Endothelial cell of hepatic sinusoid (primary cell): ENCODE results near the gene NAIF1.
"Not testable (repeated sequence)": the region's sequence is repeated elsewhere in the genome, so short reads cannot be mapped to it uniquely, and the experiment has no call there.

ENCODE experiments used
- in situ Hi-C: cut with HindIII; loops from 2 replicates; pipeline ENCODE4 v1.10.0; 2017; ENCODE audit warnings: low sequenced_read_pairs

NAIF1 gene

GRCh38 chr9:128040783-128041182, 26.3 kb downstream of the NAIF1 start:
- in situ Hi-C loops, result loop anchor here (5.0 to 10.0 kb wide), 2 partner anchors 58 to 106 kb away; partner anchors contain the start of genes DPM2, EEIG1 and PIP5KL1

- in situ Hi-C loops, result not testable (repeated sequence)
Measured at GRCh38 chr9:128036522-128036921, 30.6 kb downstream of the NAIF1 start.

- in situ Hi-C loops, result no loop called here
Measured at GRCh38 chr9:128034821-128035652, 32.1 kb downstream of the NAIF1 start.

- in situ Hi-C loops, result no loop called here
Measured at GRCh38 chr9:128033609-128034008, 33.5 kb downstream of the NAIF1 start.

- in situ Hi-C loops, result no loop called here
Measured at GRCh38 chr9:128027705-128028104, 39.4 kb downstream of the NAIF1 start.

- in situ Hi-C loops, result no loop called here
Measured at GRCh38 chr9:128026773-128027541, 40.2 kb downstream of the NAIF1 start.

GRCh38 chr9:128026255-128026772, 40.8 kb downstream of the NAIF1 start:
- in situ Hi-C loops, result no loop called here

- in situ Hi-C loops, result no loop called here
Measured at GRCh38 chr9:128025736-128026135, 41.4 kb downstream of the NAIF1 start.

- in situ Hi-C loops, result no loop called here
Measured at GRCh38 chr9:128024761-128025308, 42.3 kb downstream of the NAIF1 start.

GRCh38 chr9:128023671-128024070, 43.4 kb downstream of the NAIF1 start:
- in situ Hi-C loops, result not testable (repeated sequence)

GRCh38 chr9:128022886-128023285, 44.2 kb downstream of the NAIF1 start:
- in situ Hi-C loops, result no loop called here

GRCh38 chr9:128021098-128021497, 46.0 kb downstream of the NAIF1 start:
- in situ Hi-C loops, result no loop called here

- in situ Hi-C loops, result no loop called here
Measured at GRCh38 chr9:128020692-128021091, 46.4 kb downstream of the NAIF1 start.

GRCh38 chr9:128015696-128016095, 51.4 kb downstream of the NAIF1 start:
- in situ Hi-C loops, result no loop called here
